GM21825 (cell line): ENCODE measurements around the gene STN1.

Experiments
- ATAC-seq: cut with Tn5 transposase; IDR thresholded peaks from one replicate; pipeline ENCODE4 v1.9.1; 2021; ENCODE audit warnings: mild to moderate bottlenecking, moderate library complexity; ENCODE audit not compliant: unreplicated experiment

STN1 gene

DNA sequence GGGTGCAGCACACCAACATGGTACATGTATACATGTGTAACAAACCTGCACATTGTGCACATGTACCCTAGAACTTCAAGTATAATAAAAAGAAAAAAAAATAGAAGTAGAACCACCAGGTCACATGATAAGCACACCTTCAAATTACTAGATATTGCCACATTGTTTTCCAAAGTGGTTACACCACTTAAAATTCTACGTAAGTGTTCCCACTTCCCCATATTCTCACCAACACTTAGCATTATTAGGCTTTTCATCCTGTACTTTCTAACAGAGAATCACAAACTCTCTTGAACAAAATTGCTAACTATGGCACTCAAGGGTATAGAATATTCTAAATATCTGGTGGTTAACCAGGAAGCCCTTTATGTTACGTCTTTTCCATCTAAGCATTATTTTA lies 85.2 kb downstream of the STN1 start:
- no peak for ATAC-seq
